ENCODE data around the gene DLST. TPM values are rescaled to one million over a fixed set of nuclear protein-coding genes. Genes with fewer than 3 reads are reported as not detected.

Gene DLST
- polyA plus RNA-seq, 3 donors: 6.7 to 76.5 (median 7.3) TPM

DNA sequence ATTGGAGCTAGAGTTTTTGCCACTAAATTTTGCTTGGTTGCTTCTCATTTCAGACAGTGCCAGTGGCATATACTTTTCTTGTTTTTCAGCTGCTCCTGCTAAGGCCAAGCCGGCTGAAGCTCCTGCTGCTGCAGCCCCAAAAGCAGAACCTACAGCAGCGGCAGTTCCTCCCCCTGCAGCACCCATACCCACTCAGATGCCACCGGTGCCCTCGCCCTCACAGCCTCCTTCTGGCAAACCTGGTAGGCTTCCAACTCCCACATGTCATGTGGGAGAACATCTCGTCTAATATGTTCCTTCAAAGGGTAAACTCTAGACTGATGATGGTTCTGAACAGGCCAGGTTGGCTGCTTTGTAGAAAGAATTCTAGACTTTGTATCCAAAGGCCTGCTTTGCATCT lies 11.0 kb downstream of the DLST start:
- DNase-seq: no peak
- Mint-ChIP-seq H3K4me3 (no peak overlapping the region), H3K36me3 (peaks cover 88 to 98% of the 10 kb centered on the region in 2 donors), H3K4me1 (peaks cover 28% of the 10 kb centered on the region), H3K27me3 (ENCODE audit: low read depth in 3 of 3) (peaks cover 0 to 3% (median 0%) of the 10 kb centered on the region in 3 donors), H3K27ac (peak overlapping the region in 3 of 7 donors; percentile 13 to 58 (median 45)), H3K9me3 (no peaks in the 10 kb centered on the region)
- Histone ChIP-seq H3K27me3 (ENCODE audit: control insufficient read depth in 2 of 2, insufficient read depth in 2 of 2, low read length in 2 of 2) (no peaks in the 10 kb centered on the region), H3K4me1 (ENCODE audit: control insufficient read depth in 1 of 2, insufficient read depth in 2 of 2, low read length in 2 of 2) (peaks cover 26% of the 10 kb centered on the region in 2 donors), H2AFZ (ENCODE audit: insufficient read depth, low read depth, low read length, poor library complexity, severe bottlenecking) (no peak overlapping the region), H3K79me2 (ENCODE audit: insufficient read depth, low read length) (peaks cover 25% of the 10 kb centered on the region), H3K36me3 (replicated peaks in 1 of 2; ENCODE audit: control insufficient read depth in 1 of 2, insufficient read depth in 2 of 2, low read length in 2 of 2) (peaks cover 82 to 99% of the 10 kb centered on the region in 2 donors), H3K9me3 (replicated peaks in 1 of 2; ENCODE audit: control insufficient read depth in 1 of 2, insufficient read depth in 1 of 2, low read length in 2 of 2) (no peaks in the 10 kb centered on the region), H3K9ac (ENCODE audit: insufficient read depth, low read length, poor library complexity, severe bottlenecking) (no peak overlapping the region), H3K27ac (ENCODE audit: low read depth in 1 of 2, low read length in 2 of 2) (no peak overlapping the region), H4K20me1 (ENCODE audit: insufficient read depth, low read length) (peaks cover 80% of the 10 kb centered on the region), H3K4me3 (replicated peaks in 1 of 3; ENCODE audit: low read depth in 2 of 3, low read length in 3 of 3) (no peak overlapping the region), H3K4me2 (replicated peaks; ENCODE audit: extremely low read depth, low read length, poor library complexity, severe bottlenecking) (no peak overlapping the region)
- WGBS (ENCODE audit: insufficient coverage): 3% methylated on average over 4 of the region's 5 CpGs
- intact Hi-C loops (cut with micrococcal nuclease): no loop called here
- TF ChIP-seq, protein P1, sequence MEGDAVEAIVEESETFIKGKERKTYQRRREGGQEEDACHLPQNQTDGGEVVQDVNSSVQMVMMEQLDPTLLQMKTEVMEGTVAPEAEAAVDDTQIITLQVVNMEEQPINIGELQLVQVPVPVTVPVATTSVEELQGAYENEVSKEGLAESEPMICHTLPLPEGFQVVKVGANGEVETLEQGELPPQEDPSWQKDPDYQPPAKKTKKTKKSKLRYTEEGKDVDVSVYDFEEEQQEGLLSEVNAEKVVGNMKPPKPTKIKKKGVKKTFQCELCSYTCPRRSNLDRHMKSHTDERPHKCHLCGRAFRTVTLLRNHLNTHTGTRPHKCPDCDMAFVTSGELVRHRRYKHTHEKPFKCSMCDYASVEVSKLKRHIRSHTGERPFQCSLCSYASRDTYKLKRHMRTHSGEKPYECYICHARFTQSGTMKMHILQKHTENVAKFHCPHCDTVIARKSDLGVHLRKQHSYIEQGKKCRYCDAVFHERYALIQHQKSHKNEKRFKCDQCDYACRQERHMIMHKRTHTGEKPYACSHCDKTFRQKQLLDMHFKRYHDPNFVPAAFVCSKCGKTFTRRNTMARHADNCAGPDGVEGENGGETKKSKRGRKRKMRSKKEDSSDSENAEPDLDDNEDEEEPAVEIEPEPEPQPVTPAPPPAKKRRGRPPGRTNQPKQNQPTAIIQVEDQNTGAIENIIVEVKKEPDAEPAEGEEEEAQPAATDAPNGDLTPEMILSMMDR (IDR thresholded peaks at IDR 0.05): no peak

DNA sequence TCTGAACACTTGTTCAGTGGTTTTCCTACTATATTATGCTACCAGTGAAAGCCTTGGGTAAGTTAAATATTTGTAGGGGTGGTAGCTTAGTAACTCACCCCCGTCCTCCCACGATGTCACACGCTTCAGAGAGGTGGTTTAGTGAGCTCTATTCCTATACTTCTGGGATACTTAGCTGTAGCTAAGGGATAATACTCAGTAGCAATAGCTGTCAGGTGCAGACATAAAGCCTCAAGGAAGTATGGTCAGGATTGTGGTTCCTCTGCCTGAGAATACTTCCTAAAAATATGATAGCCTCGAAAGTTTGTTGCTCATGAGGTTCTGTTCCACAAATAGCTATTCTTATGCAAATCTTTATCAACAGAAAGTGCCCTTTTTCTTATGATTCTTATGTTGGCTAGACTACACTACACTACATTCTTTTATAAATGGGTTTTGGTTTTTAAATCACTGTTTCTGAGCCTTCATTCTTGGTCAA lies 11.9 kb downstream of the DLST start:
- peaks cover 88 to 98% of the 10 kb centered on the region in 2 donors for H3K36me3 Mint-ChIP-seq
- peaks cover 89 to 99% of the 10 kb centered on the region in 2 donors for H3K36me3 ChIP-seq (replicated peaks in 1 of 2; ENCODE audit: control insufficient read depth in 1 of 2, insufficient read depth in 2 of 2, low read length in 2 of 2)
- peaks cover 16% of the 10 kb centered on the region for H3K79me2 ChIP-seq (ENCODE audit: insufficient read depth, low read length)
- WGBS (ENCODE audit: insufficient coverage): no CpG with 5 or more reads among the region's 4 CpGs
- H3K4me1 ChIP-seq (ENCODE audit: control insufficient read depth in 1 of 2, insufficient read depth in 2 of 2, low read length in 2 of 2): peaks cover 26% of the 10 kb centered on the region in 2 donors
- H3K9ac ChIP-seq (ENCODE audit: insufficient read depth, low read length, poor library complexity, severe bottlenecking): no peak overlapping the region
- H3K27ac ChIP-seq (ENCODE audit: low read depth in 1 of 2, low read length in 2 of 2): peak overlapping the region in 1 of 2 donors; percentile 72
- H3K4me3 ChIP-seq (replicated peaks in 1 of 3; ENCODE audit: low read depth in 2 of 3, low read length in 3 of 3): no peak overlapping the region
- H3K4me3 Mint-ChIP-seq: no peak overlapping the region
- H2AFZ ChIP-seq (ENCODE audit: insufficient read depth, low read depth, low read length, poor library complexity, severe bottlenecking): no peak overlapping the region
- peaks cover 28% of the 10 kb centered on the region for H3K4me1 Mint-ChIP-seq
- intact Hi-C loops (cut with micrococcal nuclease): no loop called here
- peak overlapping the region in 4 of 7 donors; percentile 43 to 85 (median 60) for H3K27ac Mint-ChIP-seq
- H4K20me1 ChIP-seq (ENCODE audit: insufficient read depth, low read length): peaks cover 71% of the 10 kb centered on the region
- no peaks in the 10 kb centered on the region for H3K9me3 Mint-ChIP-seq
- no peak overlapping the region for H3K4me2 ChIP-seq (replicated peaks; ENCODE audit: extremely low read depth, low read length, poor library complexity, severe bottlenecking)
- TF ChIP-seq, protein P1 (IDR thresholded peaks at IDR 0.05): no peak
- no peaks in the 10 kb centered on the region for H3K9me3 ChIP-seq (replicated peaks in 1 of 2; ENCODE audit: control insufficient read depth in 1 of 2, insufficient read depth in 1 of 2, low read length in 2 of 2)
- peak; percentile 16 to 30 (median 27) for DNase-seq
- H3K27me3 Mint-ChIP-seq (ENCODE audit: low read depth in 3 of 3): peaks cover 0 to 3% (median 0%) of the 10 kb centered on the region in 3 donors
- no peaks in the 10 kb centered on the region for H3K27me3 ChIP-seq (ENCODE audit: control insufficient read depth in 2 of 2, insufficient read depth in 2 of 2, low read length in 2 of 2)
